H9 (cell line): ENCODE measurements around the gene WIPF1. TPM values are rescaled to one million over a fixed set of nuclear protein-coding genes. Genes with fewer than 3 reads are reported as not detected.

Source experiments
- DNase-seq: peaks from one replicate; pipeline ENCODE4 v3.0.0-alpha.2; 2017
- H2AFZ ChIP-seq: one replicate; pipeline ENCODE4 v1.6.1; 2013; ENCODE audit warnings: mild to moderate bottlenecking, low read length, control low read depth, moderate library complexity
- H2AK5ac ChIP-seq: 2 replicates; pipeline ENCODE4 v1.6.1; 2013; ENCODE audit warnings: low read length, control low read depth, mixed read lengths; ENCODE audit not compliant: insufficient read length
- H2BK120ac ChIP-seq: one replicate; pipeline ENCODE4 v1.6.1; 2013; ENCODE audit warnings: low read depth, mild to moderate bottlenecking, low read length, control low read depth, inconsistent platforms; ENCODE audit not compliant: poor library complexity, severe bottlenecking
- H2BK12ac ChIP-seq: 2 replicates; pipeline ENCODE4 v1.6.1; 2013; ENCODE audit warnings: low read length, control low read depth, mixed read lengths, low read depth; ENCODE audit not compliant: insufficient read length
- H2BK15ac ChIP-seq: 2 replicates; pipeline ENCODE4 v1.6.1; 2013; ENCODE audit warnings: low read depth, low read length, control low read depth
- H2BK20ac ChIP-seq: one replicate; pipeline ENCODE4 v1.6.1; 2013; ENCODE audit warnings: low read depth, mild to moderate bottlenecking, low read length, control low read depth, inconsistent platforms; ENCODE audit not compliant: poor library complexity, severe bottlenecking
- H2BK5ac ChIP-seq: 2 replicates; pipeline ENCODE4 v1.6.1; 2013; ENCODE audit warnings: low read length, control low read depth, mixed read lengths; ENCODE audit not compliant: insufficient read length
- H3K14ac ChIP-seq: 2 replicates; pipeline ENCODE4 v1.6.1; 2013; ENCODE audit warnings: low read length, control low read depth; ENCODE audit not compliant: insufficient read depth
- H3K18ac ChIP-seq: 2 replicates; pipeline ENCODE4 v1.6.1; 2013; ENCODE audit warnings: low read depth, mild to moderate bottlenecking, mixed read lengths, low read length, control low read depth; ENCODE audit not compliant: insufficient read length
- H3K23ac ChIP-seq: 2 replicates; pipeline ENCODE4 v1.6.1; 2013; ENCODE audit warnings: low read length, control low read depth, mixed read lengths, low read depth; ENCODE audit not compliant: insufficient read length
- H3K23me2 ChIP-seq: 2 replicates; pipeline ENCODE4 v1.6.1; 2013; ENCODE audit warnings: low read depth, mild to moderate bottlenecking, mixed read lengths, low read length, control low read depth; ENCODE audit not compliant: insufficient read length, poor library complexity, severe bottlenecking
- H3K27ac ChIP-seq: 2 replicates; pipeline ENCODE4 v1.5.1; 2013; ENCODE audit warnings: low read length, control low read depth, mixed read lengths, low read depth; ENCODE audit not compliant: insufficient read length
- H3K27me3 ChIP-seq: 2 replicates; pipeline ENCODE4 v1.6.1; 2013; ENCODE audit warnings: low read length, control low read depth, inconsistent platforms; ENCODE audit not compliant: insufficient read depth
- H3K4ac ChIP-seq: 2 replicates; pipeline ENCODE4 v1.6.1; 2013; ENCODE audit warnings: low read depth, mild to moderate bottlenecking, control low read depth, inconsistent platforms, low read length, moderate library complexity
- H3K4me1 ChIP-seq: 2 replicates; pipeline ENCODE4 v1.6.1; 2013; ENCODE audit warnings: low read length, control low read depth, inconsistent platforms; ENCODE audit not compliant: insufficient read depth
- H3K4me2 ChIP-seq: 2 replicates; pipeline ENCODE4 v1.6.1; 2013; ENCODE audit warnings: low read length, control low read depth, mixed read lengths; ENCODE audit not compliant: insufficient read length, insufficient read depth
- H3K56ac ChIP-seq: 2 replicates; pipeline ENCODE4 v1.6.1; 2013; ENCODE audit warnings: low read depth, mild to moderate bottlenecking, mixed read lengths, low read length, control low read depth; ENCODE audit not compliant: insufficient read length
- H3K79me1 ChIP-seq: 2 replicates; pipeline ENCODE4 v1.6.1; 2013; ENCODE audit warnings: low read depth, mild to moderate bottlenecking, moderate library complexity, low read length, control low read depth, inconsistent platforms; ENCODE audit not compliant: insufficient read depth, poor library complexity, severe bottlenecking
- H3K79me2 ChIP-seq: 2 replicates; pipeline ENCODE4 v1.6.1; 2013; ENCODE audit warnings: low read length, control low read depth, inconsistent platforms; ENCODE audit not compliant: insufficient read depth
- H3K9ac ChIP-seq: 2 replicates; pipeline ENCODE4 v1.6.1; 2013; ENCODE audit warnings: low read length, control low read depth, mixed read lengths; ENCODE audit not compliant: insufficient read length; ENCODE audit errors: extremely low read depth
- H3K9me3 ChIP-seq: one replicate; pipeline ENCODE4 v1.6.1; 2013; ENCODE audit warnings: low read depth, low read length, inconsistent platforms; ENCODE audit not compliant: control insufficient read depth
- H3T11ph ChIP-seq: one replicate; pipeline ENCODE4 v1.6.1; 2013; ENCODE audit warnings: mild to moderate bottlenecking, low read length, control low read depth, inconsistent platforms
- H4K20me1 ChIP-seq: one replicate; pipeline ENCODE4 v1.6.1; 2013; ENCODE audit not compliant: control insufficient read depth, insufficient read length, insufficient read depth
- H4K5ac ChIP-seq: 2 replicates; pipeline ENCODE4 v1.6.1; 2013; ENCODE audit warnings: low read depth, mild to moderate bottlenecking, mixed read lengths, low read length, control low read depth; ENCODE audit not compliant: insufficient read length
- H4K8ac ChIP-seq: replicated peaks from 2 replicates; pipeline ENCODE4 v1.6.1; 2013; ENCODE audit warnings: low read length, control low read depth, mixed read lengths, low read depth; ENCODE audit not compliant: insufficient read length
- H4K91ac ChIP-seq: 2 replicates; pipeline ENCODE4 v1.6.1; 2013; ENCODE audit warnings: low read depth, mild to moderate bottlenecking, moderate library complexity, mixed read lengths, low read length, control low read depth; ENCODE audit not compliant: insufficient read length
- H3K27ac Mint-ChIP-seq, 3 experiments: 2 replicates in 2 of 3; 3 replicates in 1 of 3; pipeline ENCODE4 v1.8.0; 2020 to 2021; ENCODE audit warnings: mixed read lengths in 3 of 3, mild to moderate bottlenecking in 1 of 3, moderate library complexity in 1 of 3
- H3K27me3 Mint-ChIP-seq: 2 replicates; pipeline ENCODE4 v1.8.0; 2021; ENCODE audit warnings: low read depth, mild to moderate bottlenecking, moderate library complexity, mixed read lengths
- H3K36me3 Mint-ChIP-seq, 3 experiments: 2 replicates in 2 of 3; 3 replicates in 1 of 3; pipeline ENCODE4 v1.8.0; 2020 to 2021; ENCODE audit warnings: low read depth in 3 of 3, mixed read lengths in 3 of 3; ENCODE audit not compliant: insufficient read depth in 1 of 3
- H3K4me1 Mint-ChIP-seq, 2 experiments: 2 replicates each; pipeline ENCODE4 v1.8.0; 2020; ENCODE audit warnings: mixed read lengths in 2 of 2
- H3K4me3 Mint-ChIP-seq, 2 experiments: 2 replicates in 1 of 2; 3 replicates in 1 of 2; pipeline ENCODE4 v1.8.0; 2020 to 2021; ENCODE audit warnings: mild to moderate bottlenecking in 2 of 2, mixed read lengths in 2 of 2, moderate library complexity in 1 of 2
- H3K9me3 Mint-ChIP-seq, 2 experiments: 2 replicates in 1 of 2; 3 replicates in 1 of 2; pipeline ENCODE4 v1.8.0; 2020; ENCODE audit warnings: mild to moderate bottlenecking in 2 of 2, mixed read lengths in 2 of 2, moderate library complexity in 1 of 2
- WGBS: extraction: QIAGEN DNeasy Blood & Tissue Kit; methylation state at CpG from one replicate; pipeline ENCODE4 v1.1.7; 2013; ENCODE audit warnings: missing lambda C conversion rate, low lambda C conversion rate, mixed read lengths; ENCODE audit not compliant: insufficient read length; ENCODE audit errors: extremely low coverage; 5-methylcytosine and 5-hydroxymethylcytosine counted together
- total RNA-seq: library from RNA; stranded (reverse); gene quantifications from 2 replicates; pipeline ENCODE4 v1.2.1, GENCODE V29; 2021
- TF ChIP-seq, protein P1 (sequence below): fragments of 200-600 bp; sonication (generic); conservative IDR thresholded peaks from 3 replicates; pipeline ENCODE4 v1.8.0; 2021; ENCODE audit warnings: antibody characterized with exemption, mild to moderate bottlenecking

WIPF1 gene
- total RNA-seq, 1 experiment from 2014 or later, result 5.1 TPM

DNA sequence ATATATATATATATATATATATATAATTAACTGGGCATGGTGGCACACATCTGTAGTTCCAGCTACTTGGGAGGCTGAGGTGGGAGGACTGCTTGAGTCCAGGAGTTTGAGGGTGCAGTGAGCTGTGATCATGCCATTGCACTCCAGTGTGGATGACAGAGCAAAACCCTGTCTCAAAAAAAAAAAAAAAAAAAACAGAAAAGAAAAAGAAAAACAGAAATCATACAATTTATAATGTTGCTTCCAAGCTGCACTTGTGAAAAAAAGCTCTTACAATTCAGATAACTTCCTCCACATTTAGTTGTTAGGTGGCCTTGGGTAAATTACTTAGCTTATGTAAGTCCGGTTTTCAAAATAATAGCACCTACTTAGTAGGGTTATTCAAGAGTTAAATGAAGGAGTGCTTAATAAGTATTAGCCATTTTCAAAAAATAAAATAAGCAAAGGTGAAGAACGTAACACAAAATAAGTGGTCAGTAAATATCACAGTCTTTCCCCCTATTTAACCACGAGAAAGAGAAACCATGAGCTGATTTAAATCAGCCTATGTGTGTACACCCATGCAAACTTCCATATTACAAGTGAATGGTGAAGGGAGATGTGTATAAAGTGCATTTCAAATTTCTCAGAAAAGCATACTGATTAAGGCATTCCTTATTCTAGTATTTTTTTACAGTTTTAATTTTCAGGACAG lies 2.3 kb downstream of the WIPF1 start:
- Histone ChIP-seq H3K4ac (no peak overlapping the region), H3K27ac (no peak overlapping the region), H3K23ac (no peak overlapping the region), H3K14ac (no peak overlapping the region), H2BK15ac (no peak overlapping the region), H2AFZ (no peak overlapping the region), H3K4me1 (0 out of 2 replicates have a peak, but pooled peaks cover 3% of the 10 kb centered on the region), H3T11ph (no peak overlapping the region), H2BK12ac (no peak overlapping the region), H4K91ac (no peak overlapping the region), H3K79me2 (no peaks in the 10 kb centered on the region), H3K79me1 (no peaks in the 10 kb centered on the region), H3K4me2 (no peak overlapping the region), H4K5ac (no peak overlapping the region), H2BK20ac (no peak overlapping the region), H2AK5ac (no peak overlapping the region), H3K56ac (no peak overlapping the region), H3K27me3 (no peaks in the 10 kb centered on the region), H3K9me3 (no peaks in the 10 kb centered on the region), H4K8ac (no peak overlapping the region), H3K9ac (no peak overlapping the region), H2BK5ac (no peak overlapping the region), H3K23me2 (no peaks in the 10 kb centered on the region), H4K20me1 (no peaks in the 10 kb centered on the region), H3K18ac (no peak overlapping the region), H2BK120ac (no peak overlapping the region)
- peaks cover 0 to 4% (median 3%) of the 10 kb centered on the region in 3 experiments; a peak in 4 of 7 replicates for H3K36me3 Mint-ChIP-seq
- no CpG with 5 or more reads among the region's 3 CpGs for WGBS
- TF ChIP-seq, protein P1, sequence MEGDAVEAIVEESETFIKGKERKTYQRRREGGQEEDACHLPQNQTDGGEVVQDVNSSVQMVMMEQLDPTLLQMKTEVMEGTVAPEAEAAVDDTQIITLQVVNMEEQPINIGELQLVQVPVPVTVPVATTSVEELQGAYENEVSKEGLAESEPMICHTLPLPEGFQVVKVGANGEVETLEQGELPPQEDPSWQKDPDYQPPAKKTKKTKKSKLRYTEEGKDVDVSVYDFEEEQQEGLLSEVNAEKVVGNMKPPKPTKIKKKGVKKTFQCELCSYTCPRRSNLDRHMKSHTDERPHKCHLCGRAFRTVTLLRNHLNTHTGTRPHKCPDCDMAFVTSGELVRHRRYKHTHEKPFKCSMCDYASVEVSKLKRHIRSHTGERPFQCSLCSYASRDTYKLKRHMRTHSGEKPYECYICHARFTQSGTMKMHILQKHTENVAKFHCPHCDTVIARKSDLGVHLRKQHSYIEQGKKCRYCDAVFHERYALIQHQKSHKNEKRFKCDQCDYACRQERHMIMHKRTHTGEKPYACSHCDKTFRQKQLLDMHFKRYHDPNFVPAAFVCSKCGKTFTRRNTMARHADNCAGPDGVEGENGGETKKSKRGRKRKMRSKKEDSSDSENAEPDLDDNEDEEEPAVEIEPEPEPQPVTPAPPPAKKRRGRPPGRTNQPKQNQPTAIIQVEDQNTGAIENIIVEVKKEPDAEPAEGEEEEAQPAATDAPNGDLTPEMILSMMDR, result no peak
- no peaks in the 10 kb centered on the region for H3K27me3 Mint-ChIP-seq
- H3K4me1 Mint-ChIP-seq, result peaks cover 7 to 11% of the 10 kb centered on the region in 2 experiments
- no peak overlapping the region for H3K4me3 Mint-ChIP-seq
- H3K9me3 Mint-ChIP-seq, result peaks cover 3 to 4% of the 10 kb centered on the region in 2 experiments; a peak in 4 of 5 replicates
- DNase-seq, result no peak
- H3K27ac Mint-ChIP-seq, result no peak overlapping the region
